CD4-positive, alpha-beta memory T cell (primary cell): ENCODE results near the gene RABL2A. TPM values are rescaled to one million over a fixed set of nuclear protein-coding genes. Genes with fewer than 3 reads are reported as not detected.
"Not testable (repeated sequence)": the region's sequence is repeated elsewhere in the genome, so short reads cannot be mapped to it uniquely, and the experiment has no call there.

Experiments used
- CTCF ChIA-PET: fragments of 350-600 bp; sonication (Branson Sonifier 250); formaldehyde crosslinking; loops from one replicate; lab custom pipeline; 2021; ENCODE audit warnings: inconsistent platforms; ENCODE audit not compliant: partially characterized antibody; lab: Charles Lee
- POLR2A ChIA-PET: fragments of 350-600 bp; sonication (Branson Sonifier 250); formaldehyde crosslinking; loops from one replicate; lab custom pipeline; 2021; ENCODE audit not compliant: partially characterized antibody; lab: Charles Lee
- DNase-seq, 5 donors: peaks; one replicate each; pipeline versions ENCODE4 v3.0.0 to v3.0.0-alpha.2; 2020 to 2022; ENCODE audit warnings: mixed read lengths in 1 of 5
- H3K27ac ChIP-seq: one replicate; pipeline ENCODE4 v1.7.0; 2013; ENCODE audit warnings: low read depth, low read length
- H3K27me3 ChIP-seq: 2 replicates; pipeline ENCODE4 v1.7.0; 2013; ENCODE audit warnings: mild to moderate bottlenecking, low read length, moderate library complexity; ENCODE audit not compliant: insufficient read depth
- H3K36me3 ChIP-seq: 2 replicates; pipeline ENCODE4 v1.7.0; 2013; ENCODE audit warnings: mild to moderate bottlenecking, low read length, moderate library complexity; ENCODE audit not compliant: insufficient read depth
- H3K4me1 ChIP-seq: 2 replicates; pipeline ENCODE4 v1.7.0; 2013; ENCODE audit warnings: mild to moderate bottlenecking, low read length, moderate library complexity; ENCODE audit not compliant: insufficient read depth
- H3K4me3 ChIP-seq, 2 donors: one replicate each; pipeline ENCODE4 v1.7.0; 2013; ENCODE audit warnings: low read length in 2 of 2, mild to moderate bottlenecking in 1 of 2
- H3K9me3 ChIP-seq, 2 donors: one replicate each; pipeline ENCODE4 v1.7.0; 2013; ENCODE audit warnings: low read length in 2 of 2, control low read depth in 1 of 2; ENCODE audit not compliant: control insufficient read depth in 1 of 2
- H3K27ac Mint-ChIP-seq, 7 donors: one replicate each; pipeline ENCODE4 v1.8.0; 2020 to 2021; ENCODE audit warnings: mixed read lengths in 7 of 7, mild to moderate bottlenecking in 6 of 7, inconsistent platforms in 3 of 7, moderate library complexity in 3 of 7
- H3K27me3 Mint-ChIP-seq, 2 donors: one replicate each; pipeline ENCODE4 v1.8.0; 2020 to 2021; ENCODE audit warnings: mixed read lengths in 2 of 2
- H3K36me3 Mint-ChIP-seq, 2 donors: one replicate each; pipeline ENCODE4 v1.8.0; 2020 to 2021; ENCODE audit warnings: mixed read lengths in 2 of 2, inconsistent platforms in 1 of 2, mild to moderate bottlenecking in 1 of 2
- H3K4me1 Mint-ChIP-seq, 4 donors: one replicate each; pipeline ENCODE4 v1.8.0; 2020 to 2021; ENCODE audit warnings: mixed read lengths in 4 of 4, mild to moderate bottlenecking in 1 of 4
- H3K4me3 Mint-ChIP-seq, 8 donors: one replicate each; pipeline ENCODE4 v1.8.0; 2020 to 2021; ENCODE audit warnings: mixed read lengths in 8 of 8, mild to moderate bottlenecking in 7 of 8, moderate library complexity in 6 of 8, inconsistent platforms in 3 of 8
- H3K9me3 Mint-ChIP-seq, 8 donors: one replicate each; pipeline ENCODE4 v1.8.0; 2020 to 2021; ENCODE audit warnings: mixed read lengths in 8 of 8, mild to moderate bottlenecking in 5 of 8, inconsistent platforms in 3 of 8, moderate library complexity in 1 of 8
- intact Hi-C: fragments of 100-400 bp; cut with micrococcal nuclease; formaldehyde crosslinking; loops from one replicate; pipeline ENCODE4 v1.15.1; 2023
- polyA plus RNA-seq, 2 donors: library from polyadenylated mRNA; unstranded; fragments of 300-500 nt; fragmentation: Illumina TruSeq; gene quantifications; one replicate each; pipeline ENCODE4 v1.2.3, GENCODE V29; 2021
- total RNA-seq, 2 experiments: library from RNA; stranded (reverse); gene quantifications; one replicate each; pipeline ENCODE4 v1.2.3, GENCODE V29; 2021

The RABL2A gene
- total and polyA plus RNA-seq, 4 experiments from 2014 or later, result 10.0 to 47.3 (median 28.5) TPM

DNA sequence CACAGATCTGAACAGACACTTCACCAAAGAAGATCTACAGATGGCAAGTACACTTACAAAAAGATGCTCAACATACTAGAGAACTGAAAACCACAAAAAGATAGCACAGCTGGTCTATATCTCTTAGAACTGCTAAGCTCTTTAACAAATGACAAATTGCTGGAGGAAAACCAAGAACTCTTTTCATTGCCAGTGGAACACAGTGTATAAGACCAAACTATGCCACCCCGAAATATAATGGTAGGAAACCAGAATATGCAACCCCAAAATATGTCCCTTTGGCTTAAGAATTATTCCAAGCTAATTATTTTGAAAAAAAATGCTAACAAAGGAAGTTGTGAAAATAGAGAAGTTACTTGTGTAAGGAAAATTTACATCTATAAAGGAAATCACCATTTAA lies 21.0 kb upstream of the RABL2A start:
- DNase-seq, H3K4me1 ChIP-seq, H3K27me3 Mint-ChIP-seq, H3K9me3 Mint-ChIP-seq, H3K4me3 ChIP-seq, CTCF ChIA-PET, H3K27me3 ChIP-seq, H3K9me3 ChIP-seq, H3K36me3 Mint-ChIP-seq, POLR2A ChIA-PET, H3K27ac Mint-ChIP-seq, H3K4me3 Mint-ChIP-seq, H3K27ac ChIP-seq, H3K36me3 ChIP-seq: not testable (repeated sequence)
- peaks cover 4 to 14% (median 8%) of the 10 kb centered on the region in 4 donors for H3K4me1 Mint-ChIP-seq
- intact Hi-C loops, result loop anchor here (10.0 kb wide), 2 partner anchors 89 to 1551 kb away; partner anchors contain the start of gene TMEM87B

DNA sequence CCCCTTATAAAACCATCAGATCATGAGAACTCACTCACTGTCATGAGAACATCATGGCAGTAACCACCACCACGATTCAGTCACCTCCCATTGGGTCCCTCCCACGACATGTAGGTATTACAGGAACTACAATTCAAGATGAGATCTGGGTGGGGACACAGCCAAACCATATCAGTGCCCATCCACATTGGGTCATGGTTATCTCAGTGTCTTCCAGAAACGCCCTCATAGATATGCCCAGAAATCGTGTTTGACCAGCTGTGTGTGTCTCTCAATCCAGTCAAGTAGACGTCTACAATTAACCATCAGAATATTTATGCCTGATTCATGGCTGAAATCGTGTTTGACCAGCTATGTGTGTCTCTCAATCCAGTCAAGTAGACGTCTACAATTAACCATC lies 17.2 kb upstream of the RABL2A start:
- H3K9me3 ChIP-seq, H3K27me3 Mint-ChIP-seq, H3K36me3 Mint-ChIP-seq, H3K4me3 Mint-ChIP-seq, H3K36me3 ChIP-seq, H3K9me3 Mint-ChIP-seq, H3K27me3 ChIP-seq, H3K4me3 ChIP-seq, H3K4me1 Mint-ChIP-seq, CTCF ChIA-PET, DNase-seq, POLR2A ChIA-PET, H3K27ac ChIP-seq, H3K27ac Mint-ChIP-seq, H3K4me1 ChIP-seq: not testable (repeated sequence)
- intact Hi-C loops, result loop anchor here (10.0 kb wide), 2 partner anchors 85 to 1555 kb away; partner anchors contain the start of gene TMEM87B

DNA sequence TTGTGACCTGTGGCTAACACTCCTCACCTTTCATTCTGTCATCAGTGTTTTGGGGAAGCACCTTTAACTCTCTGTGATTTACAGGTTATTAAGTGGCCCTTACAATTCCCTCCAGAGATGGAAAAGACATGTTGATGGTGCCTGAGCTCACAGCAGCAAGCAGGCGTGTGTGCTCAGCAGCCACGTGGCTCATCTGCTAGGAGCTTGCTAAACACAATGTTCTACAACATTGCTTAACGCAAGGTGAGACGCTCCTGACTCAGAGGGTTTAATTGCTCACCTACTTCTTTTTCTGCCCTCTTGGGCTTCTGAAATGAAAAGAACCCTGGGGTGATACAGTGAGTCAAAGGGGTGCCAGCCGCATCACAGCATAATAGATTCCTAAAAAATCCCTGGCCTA lies 6.1 kb upstream of the RABL2A start:
- H3K9me3 ChIP-seq, H3K27ac Mint-ChIP-seq, intact Hi-C loops, H3K4me1 ChIP-seq, H3K36me3 ChIP-seq, H3K4me1 Mint-ChIP-seq, H3K4me3 Mint-ChIP-seq, H3K9me3 Mint-ChIP-seq, H3K27me3 Mint-ChIP-seq, POLR2A ChIA-PET, H3K36me3 Mint-ChIP-seq, H3K27ac ChIP-seq, CTCF ChIA-PET, H3K27me3 ChIP-seq, H3K4me3 ChIP-seq, DNase-seq: not testable (repeated sequence)

GRCh38 chr2:113625906-113626305 lies 1.2 kb upstream of the RABL2A start:
- Mint-ChIP-seq H3K4me3 (peak overlapping the region in 1 of 8 donors; percentile 16), H3K4me1 (peaks cover 5 to 27% (median 6%) of the 10 kb centered on the region in 4 donors)
- H3K27ac Mint-ChIP-seq, H3K27ac ChIP-seq, H3K36me3 Mint-ChIP-seq, H3K4me3 ChIP-seq, DNase-seq, H3K27me3 ChIP-seq, H3K36me3 ChIP-seq, POLR2A ChIA-PET, H3K9me3 ChIP-seq, CTCF ChIA-PET, intact Hi-C loops, H3K4me1 ChIP-seq, H3K27me3 Mint-ChIP-seq, H3K9me3 Mint-ChIP-seq: not testable (repeated sequence)

DNA sequence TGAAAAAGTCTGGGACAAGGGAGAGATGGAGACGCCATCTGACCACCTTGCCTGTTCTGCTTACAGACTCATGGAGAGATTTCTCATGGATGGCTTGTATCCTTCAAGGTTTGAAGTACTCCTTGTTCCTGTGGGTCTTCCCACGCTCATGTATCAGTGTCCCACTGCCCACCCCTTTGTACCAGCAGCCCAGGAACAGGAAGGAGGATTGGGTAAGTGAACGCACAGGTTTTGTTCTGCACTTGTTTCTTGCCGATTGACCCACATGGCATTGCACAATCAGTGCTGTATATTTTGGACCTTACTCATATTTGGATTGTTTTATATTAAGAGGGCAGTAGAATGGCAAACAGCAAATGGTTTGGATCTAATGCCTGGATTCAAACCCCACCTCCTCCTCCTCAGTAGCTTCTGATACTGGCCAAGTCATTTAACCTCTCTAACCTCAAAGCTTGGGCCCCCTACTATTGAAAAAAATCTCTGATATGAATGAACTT lies 5.8 kb downstream of the RABL2A start:
- H3K4me1 ChIP-seq, H3K9me3 Mint-ChIP-seq, POLR2A ChIA-PET, DNase-seq, H3K27me3 ChIP-seq, H3K4me3 ChIP-seq, H3K9me3 ChIP-seq, intact Hi-C loops, H3K4me3 Mint-ChIP-seq, H3K27ac Mint-ChIP-seq, H3K27me3 Mint-ChIP-seq, CTCF ChIA-PET, H3K27ac ChIP-seq, H3K36me3 ChIP-seq: not testable (repeated sequence)
- Mint-ChIP-seq H3K4me1 (peaks cover 0 to 12% (median 4%) of the 10 kb centered on the region in 4 donors), H3K36me3 (peaks cover 16 to 19% of the 10 kb centered on the region in 2 donors)

GRCh38 chr2:113635358-113635757 lies 8.3 kb downstream of the RABL2A start:
- H3K27me3 Mint-ChIP-seq, H3K4me1 Mint-ChIP-seq, H3K9me3 ChIP-seq, H3K27ac ChIP-seq, H3K27ac Mint-ChIP-seq, H3K27me3 ChIP-seq, H3K4me3 Mint-ChIP-seq, CTCF ChIA-PET, H3K4me1 ChIP-seq, H3K4me3 ChIP-seq, POLR2A ChIA-PET, H3K9me3 Mint-ChIP-seq, DNase-seq, intact Hi-C loops, H3K36me3 ChIP-seq: not testable (repeated sequence)
- H3K36me3 Mint-ChIP-seq, result peaks cover 13 to 17% of the 10 kb centered on the region in 2 donors

- peaks cover 9 to 13% of the 10 kb centered on the region in 2 donors for H3K36me3 Mint-ChIP-seq
- H3K9me3 ChIP-seq, H3K9me3 Mint-ChIP-seq, H3K4me3 Mint-ChIP-seq, H3K4me1 ChIP-seq, POLR2A ChIA-PET, H3K27ac ChIP-seq, CTCF ChIA-PET, H3K27me3 ChIP-seq, H3K27ac Mint-ChIP-seq, H3K4me1 Mint-ChIP-seq, intact Hi-C loops, H3K4me3 ChIP-seq, H3K36me3 ChIP-seq, H3K27me3 Mint-ChIP-seq, DNase-seq: not testable (repeated sequence)
These were observed 9.2 kb downstream of the RABL2A start for GRCh38 chr2:113636226-113636625.

DNA sequence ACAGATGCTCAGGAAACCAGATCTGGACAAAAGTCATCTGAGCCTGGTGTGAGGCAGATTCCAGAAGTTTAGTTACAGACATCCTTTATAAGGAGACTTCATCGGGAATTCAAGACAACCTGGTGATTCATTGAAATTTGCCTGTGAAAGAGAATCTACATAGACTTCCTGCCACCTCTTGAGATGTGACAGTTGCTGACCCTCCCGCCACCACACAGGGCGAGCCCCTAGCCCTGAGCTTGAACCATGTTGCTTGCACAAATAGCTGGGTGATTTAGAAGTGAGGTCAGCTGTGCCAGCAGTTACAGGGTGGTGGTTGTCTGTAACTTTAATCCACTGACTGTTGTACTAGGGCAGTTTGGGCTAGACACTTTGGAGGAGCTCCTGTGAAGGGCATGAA lies 11.0 kb downstream of the RABL2A start:
- H3K27me3 Mint-ChIP-seq, H3K36me3 Mint-ChIP-seq, H3K9me3 Mint-ChIP-seq, H3K4me3 ChIP-seq, H3K4me1 Mint-ChIP-seq, H3K27me3 ChIP-seq, H3K4me3 Mint-ChIP-seq, H3K27ac ChIP-seq, H3K4me1 ChIP-seq, H3K36me3 ChIP-seq, DNase-seq, POLR2A ChIA-PET, H3K9me3 ChIP-seq, CTCF ChIA-PET, intact Hi-C loops: not testable (repeated sequence)
- H3K27ac Mint-ChIP-seq, result peak overlapping the region in 1 of 7 donors; percentile 18
